ENCODE data around the gene ZNF778. TPM values are rescaled to one million over a fixed set of nuclear protein-coding genes. Genes with fewer than 3 reads are reported as not detected.

The ZNF778 gene
- total RNA-seq, 1 donor from 2014 or later, result 19.2 TPM

DNA sequence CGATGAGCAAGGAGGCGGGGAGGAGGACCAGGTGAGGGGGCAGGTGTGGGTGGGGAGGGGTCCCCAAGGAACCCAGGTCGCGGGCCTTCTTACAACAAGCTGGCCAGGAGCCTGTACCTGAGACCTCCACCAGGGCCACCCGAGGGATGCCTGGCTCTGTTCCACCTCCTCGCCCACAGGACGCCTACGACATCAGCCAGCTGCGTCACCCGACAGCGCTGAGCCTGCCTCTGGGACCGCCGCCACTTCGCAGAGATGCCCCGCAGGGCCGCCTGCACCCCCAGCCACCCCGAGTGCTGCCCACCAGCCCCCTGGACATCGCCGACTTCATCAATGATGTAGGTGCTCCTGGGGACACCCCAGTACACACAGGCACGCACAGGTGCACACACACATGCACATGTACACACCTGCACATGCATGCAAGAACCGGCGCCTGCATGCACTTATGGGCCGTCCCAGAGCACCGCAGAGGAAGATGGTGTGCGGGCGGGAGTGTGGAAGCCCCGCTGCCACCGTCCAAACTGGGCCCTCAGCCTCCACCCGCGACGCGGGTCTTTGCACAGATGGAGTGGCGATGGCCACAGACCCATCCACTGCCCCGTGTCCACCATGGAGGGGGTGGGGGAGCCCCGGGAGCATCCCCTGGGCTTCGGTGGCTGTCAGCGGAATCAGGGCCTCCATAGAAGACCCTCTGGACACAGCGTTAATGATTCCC is 23.8 kb upstream of the ZNF778 start:
- no peak for DNase-seq (ENCODE audit: low read depth)

DNA sequence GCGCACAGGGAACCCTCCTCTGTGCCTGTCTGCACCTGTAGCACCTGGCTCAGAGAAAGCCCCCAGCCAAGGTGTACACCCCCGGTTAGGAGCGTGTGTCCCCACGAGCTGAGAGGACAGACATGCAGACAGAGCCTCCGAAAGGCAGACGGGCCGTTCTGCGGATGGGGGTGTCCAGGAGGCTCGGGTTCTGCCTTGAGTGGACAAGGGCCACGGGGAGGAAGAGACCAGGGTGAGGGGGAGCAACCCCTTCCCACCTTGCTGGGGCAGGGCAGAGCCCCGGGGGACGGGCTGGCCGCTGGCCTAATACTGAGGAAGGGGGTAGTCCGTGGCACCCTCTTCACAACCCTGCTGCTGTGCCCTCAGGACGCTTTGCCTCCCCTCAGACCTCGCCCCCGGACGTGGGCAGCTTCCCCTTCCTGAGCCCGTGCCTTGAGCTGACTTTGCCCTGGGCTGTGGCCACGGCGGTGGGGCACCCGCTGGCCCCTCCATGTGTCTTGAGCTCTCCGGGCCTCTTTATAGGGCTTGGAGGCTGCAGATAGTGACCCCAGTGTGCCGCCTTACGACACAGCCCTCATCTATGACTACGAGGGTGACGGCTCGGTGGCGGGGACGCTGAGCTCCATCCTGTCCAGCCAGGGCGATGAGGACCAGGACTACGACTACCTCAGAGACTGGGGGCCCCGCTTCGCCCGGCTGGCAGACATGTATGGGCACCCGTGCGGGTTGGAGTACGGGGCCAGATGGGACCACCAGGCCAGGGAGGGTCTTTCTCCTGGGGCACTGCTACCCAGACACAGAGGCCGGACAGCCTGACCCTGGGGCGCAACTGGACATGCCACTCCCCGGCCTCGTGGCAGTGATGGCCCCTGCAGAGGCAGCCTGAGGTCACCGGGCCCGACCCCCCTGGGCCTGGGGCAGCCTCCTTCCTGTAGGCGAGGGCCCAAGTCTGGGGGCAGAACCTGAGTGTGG is 22.9 kb upstream of the ZNF778 start:
- DNase-seq (ENCODE audit: low read depth), result no peak

DNA sequence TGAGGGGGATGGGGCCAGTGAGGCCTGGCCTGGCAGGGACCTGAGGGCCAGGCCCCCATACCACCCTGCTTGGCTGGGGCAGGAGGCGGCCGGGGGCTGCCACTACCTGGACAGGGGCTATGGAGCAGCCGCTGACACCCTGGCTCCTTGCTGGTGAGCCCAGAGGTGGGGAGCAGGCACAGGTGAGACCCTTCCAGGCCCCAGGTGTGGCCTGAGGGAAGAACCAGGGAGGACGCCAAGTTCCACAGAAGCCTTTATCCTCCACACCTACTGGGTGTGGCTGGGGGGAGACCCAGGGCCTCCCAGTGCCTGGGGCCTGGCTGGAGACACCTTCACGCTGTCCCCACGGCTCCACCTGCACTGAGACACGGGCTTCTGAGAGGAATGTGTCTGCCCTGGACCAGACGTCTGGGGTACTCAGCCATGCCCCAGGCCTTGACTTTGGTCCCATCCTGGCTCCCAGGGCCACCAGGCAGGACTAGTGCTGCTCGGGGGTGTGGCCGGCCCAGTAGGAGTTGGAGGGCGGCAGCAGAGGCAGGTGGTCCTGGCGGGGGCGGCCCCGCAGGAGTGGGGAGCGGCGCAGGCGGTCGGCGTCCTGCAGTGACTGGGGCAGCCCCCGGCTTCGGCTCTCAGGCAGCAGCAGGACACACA is 21.9 kb upstream of the ZNF778 start:
- no peak for DNase-seq (ENCODE audit: low read depth)

- no peak for DNase-seq (ENCODE audit: low read depth)
Measured at GRCh38 chr16:89197033-89197632, 20.4 kb upstream of the ZNF778 start.

DNA sequence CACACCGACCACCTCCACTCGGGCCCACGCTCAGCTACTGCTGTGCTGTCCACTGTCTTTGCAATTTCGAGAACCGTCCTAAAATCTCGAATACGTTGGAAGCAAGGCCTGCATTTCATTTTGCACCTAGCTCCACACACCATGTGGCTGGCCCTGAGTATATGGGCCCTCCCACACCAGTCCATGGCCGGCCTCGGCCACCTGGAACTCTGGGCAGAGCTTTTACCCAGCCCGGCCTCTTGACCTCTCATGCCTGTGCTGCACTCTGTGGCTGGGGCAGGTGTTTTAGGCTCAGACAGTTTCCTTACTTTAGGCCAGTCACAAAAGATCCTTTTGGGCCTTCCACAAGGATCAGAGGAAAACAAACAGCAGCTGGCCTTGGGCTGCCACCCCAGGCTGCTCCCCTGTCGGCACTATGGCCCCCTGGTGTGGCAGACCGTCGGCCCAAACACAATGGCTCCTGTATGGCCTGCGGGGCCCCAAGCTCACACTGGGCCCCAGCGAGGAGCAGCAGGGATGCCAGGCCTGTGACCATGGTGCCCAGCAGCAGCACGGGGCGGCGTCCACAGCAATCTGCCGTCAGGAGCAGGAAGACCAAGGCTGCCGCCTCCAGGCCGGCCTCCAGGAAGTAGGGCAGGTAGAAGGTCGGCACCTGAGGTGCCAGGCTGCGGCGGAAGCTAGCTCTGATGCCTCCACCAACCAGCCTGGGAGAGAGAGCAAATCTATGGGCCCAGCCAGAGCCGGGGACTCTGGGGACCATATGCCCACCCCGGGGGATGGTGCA is 19.7 kb upstream of the ZNF778 start:
- DNase-seq (ENCODE audit: low read depth), result no peak

DNA sequence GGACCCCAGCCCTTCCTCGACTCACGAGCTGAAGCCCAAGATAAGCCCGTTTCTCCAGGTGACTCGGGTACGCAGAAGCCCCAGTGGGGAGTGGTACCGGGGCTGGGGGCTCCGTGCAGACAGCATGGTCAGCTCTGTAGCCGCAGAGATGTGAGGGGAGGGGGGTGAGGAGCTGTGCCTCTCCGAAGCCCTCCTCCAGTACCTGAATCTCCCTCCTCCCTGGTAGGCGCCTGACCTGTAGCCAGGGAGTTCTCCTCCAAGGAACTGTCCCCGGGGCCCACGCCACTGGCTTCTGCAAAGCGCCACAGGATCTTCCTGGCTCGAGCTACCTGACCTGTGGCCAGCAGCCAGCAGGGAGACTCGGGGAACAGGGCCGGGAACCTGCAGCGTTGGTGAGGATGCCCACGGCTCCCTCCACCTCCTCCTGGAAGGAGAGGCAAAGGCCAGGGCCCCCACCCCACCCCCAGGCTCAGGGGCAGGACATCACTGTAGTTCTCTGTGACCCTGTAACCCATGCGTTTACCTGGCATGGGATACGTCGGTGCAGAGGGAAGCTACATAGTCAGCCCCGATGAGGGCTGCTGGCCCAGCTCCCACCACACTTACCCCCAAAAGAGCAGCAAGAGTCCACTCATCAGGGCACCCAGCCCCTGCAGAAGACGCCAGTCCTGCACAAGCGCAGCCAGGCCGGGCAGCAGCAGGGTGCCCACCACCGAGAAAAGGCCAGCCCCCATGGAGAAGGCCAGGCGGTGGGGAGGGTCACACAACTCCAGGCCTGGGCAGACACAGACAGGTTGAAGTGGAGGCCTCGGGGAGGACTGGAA is 18.9 kb upstream of the ZNF778 start:
- DNase-seq (ENCODE audit: low read depth), result no peak

GRCh38 chr16:89199241-89200123 is 18.0 kb upstream of the ZNF778 start:
- no peak for DNase-seq (ENCODE audit: low read depth)

GRCh38 chr16:89200124-89200849 is 17.2 kb upstream of the ZNF778 start, which contains the start of gene SLC22A31:
SLC22A31 (minus strand) TSS chr16:89200537; CDS start chr16:89200501, 36 bp downstream.
- no peak for DNase-seq (ENCODE audit: low read depth)

- no peak for DNase-seq (ENCODE audit: low read depth)
Measured at GRCh38 chr16:89200850-89201411, 16.6 kb upstream of the ZNF778 start.

DNA sequence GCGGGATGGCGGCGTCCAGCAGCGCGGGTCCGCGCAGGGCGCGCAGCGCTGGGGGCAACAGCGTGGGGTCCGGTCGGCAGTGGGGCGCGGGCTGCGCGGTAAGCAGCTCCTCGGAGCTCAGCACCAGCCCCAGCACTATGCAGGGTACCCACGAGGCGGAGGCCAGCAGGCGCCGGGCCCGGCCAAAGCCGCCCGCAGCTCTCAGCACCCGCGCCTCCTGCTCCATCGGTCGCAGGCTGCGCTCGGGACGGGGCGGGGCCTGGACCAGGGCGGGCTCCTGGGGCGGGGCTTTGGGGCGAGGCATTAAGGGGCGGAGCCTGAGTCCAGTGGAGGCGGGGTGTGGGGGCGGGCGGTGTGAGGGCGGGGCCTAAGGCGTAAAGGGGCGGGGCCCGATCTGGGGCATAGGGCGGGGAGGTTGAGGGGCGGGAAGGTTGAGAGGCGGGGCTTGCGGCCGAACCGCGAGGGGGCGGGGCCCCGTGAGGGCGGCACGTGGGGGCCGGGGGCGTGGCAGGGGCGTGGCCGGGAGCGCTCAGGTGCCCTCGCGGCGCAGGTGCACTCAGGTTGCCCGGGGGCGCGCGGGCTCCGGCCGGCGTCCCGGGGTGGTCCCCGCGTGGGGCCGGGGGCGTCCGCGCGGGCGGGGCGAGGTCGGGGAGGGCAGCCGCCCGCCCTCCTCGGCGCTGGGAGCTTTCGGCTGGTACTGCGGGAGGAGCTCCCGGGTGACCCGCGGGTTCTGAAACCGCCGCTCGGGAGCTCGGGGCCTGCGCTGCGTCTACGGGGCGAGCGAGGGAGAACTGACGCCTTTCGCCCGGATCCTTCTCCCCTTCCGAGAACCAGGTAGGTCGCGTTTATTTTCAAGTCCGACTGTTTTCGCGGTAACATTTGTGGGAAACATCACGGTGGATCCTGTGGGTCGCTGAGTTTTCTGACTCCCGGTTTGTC is 15.8 kb upstream of the ZNF778 start:
- no peak for DNase-seq (ENCODE audit: low read depth)

DNA sequence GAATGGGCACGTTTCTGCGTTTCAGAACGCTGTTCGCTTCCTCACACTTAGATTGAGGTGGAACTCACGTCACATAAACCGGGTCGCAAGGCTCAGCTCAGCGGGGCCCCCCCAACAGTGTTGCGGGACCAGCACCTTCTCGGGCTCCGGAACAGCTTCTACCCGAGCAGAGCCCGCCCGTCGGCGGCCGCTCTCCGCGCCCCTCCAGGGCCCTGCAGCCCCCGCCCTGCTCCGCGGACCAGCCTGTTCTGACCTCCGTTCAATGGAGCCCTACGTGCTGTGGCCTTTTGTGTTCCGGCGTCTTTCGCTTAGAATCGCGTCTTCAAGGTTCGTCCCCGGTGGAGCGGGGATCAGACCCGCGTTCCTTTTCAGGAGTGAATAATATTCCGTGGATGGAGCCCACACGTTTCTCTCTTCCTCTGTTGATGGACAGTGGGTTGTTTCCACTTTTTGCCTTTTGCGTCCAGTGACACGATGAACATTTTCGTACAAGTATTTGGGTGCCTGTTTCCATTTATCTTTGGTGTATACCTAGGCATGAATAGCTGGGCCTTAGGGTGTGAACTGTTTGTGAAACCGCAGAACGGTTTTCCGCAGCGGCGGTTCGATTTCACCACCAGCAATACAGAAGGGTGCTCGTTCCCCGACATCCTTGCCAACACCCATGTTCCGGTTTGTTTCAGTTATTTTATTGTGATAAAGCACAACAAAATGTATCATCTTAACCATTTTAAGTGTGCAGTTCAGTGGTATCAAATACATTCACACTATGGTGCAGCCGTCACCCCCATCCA is 14.9 kb upstream of the ZNF778 start:
- no peak for DNase-seq (ENCODE audit: low read depth)

- DNase-seq (ENCODE audit: low read depth), result no peak
Measured at GRCh38 chr16:89207993-89208392, 9.5 kb upstream of the ZNF778 start.

DNA sequence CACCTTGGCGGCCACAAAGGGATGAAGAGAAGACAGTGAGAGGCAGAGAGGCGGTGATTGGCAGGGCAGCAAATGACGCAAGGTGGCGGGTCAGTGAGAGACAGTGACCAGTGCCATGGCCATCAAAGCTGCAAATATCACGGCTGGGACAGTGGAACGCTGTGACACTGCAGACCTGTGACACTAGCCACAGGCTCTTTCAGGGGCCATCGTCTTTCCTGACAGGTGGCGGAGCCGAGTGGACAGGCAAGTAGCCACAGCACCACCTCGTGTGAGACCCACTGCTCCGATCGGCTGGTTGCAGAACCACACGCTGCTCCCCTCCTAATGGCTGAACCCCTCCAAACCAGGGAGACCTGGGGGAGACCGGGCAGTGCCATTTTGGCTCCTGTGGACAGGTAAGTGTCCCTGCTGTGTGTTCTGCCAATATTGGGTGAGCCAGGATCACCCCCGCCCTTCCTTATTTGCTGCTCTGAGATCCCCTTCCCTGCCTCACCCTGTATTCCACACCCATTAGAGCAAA is 7.9 kb upstream of the ZNF778 start:
- no peak for DNase-seq (ENCODE audit: low read depth)

GRCh38 chr16:89210165-89210903 is 7.2 kb upstream of the ZNF778 start:
- no peak for DNase-seq (ENCODE audit: low read depth)

GRCh38 chr16:89210904-89211515 is 6.5 kb upstream of the ZNF778 start:
- DNase-seq (ENCODE audit: low read depth), result no peak
